GM12878 (cell line): ENCODE data around the gene MAD2L1.

Experiments
- EGR1 ChIP-seq, 2 experiments: IDR thresholded peaks; 1 replicate in 1 of 2; 2 replicates in 1 of 2; pipeline ENCODE4 v1.6.1; 2011 to 2012; ENCODE audit warnings: low read depth in 2 of 2, low read length in 2 of 2, borderline replicate concordance in 1 of 2, mild to moderate bottlenecking in 1 of 2, moderate library complexity in 1 of 2
- ESRRA ChIP-seq: IDR thresholded peaks from 2 replicates; pipeline ENCODE4 v1.6.1; 2012; ENCODE audit warnings: mild to moderate bottlenecking, low read length, improper control_type of control experiment
- KDM1A ChIP-seq: fragments of 200-600 bp; sonication (generic); IDR thresholded peaks from 2 replicates; pipeline ENCODE4 v1.6.1; 2016; ENCODE audit warnings: borderline replicate concordance
- NR2F1 ChIP-seq: fragments of 450-650 bp; conservative IDR thresholded peaks from 2 replicates; pipeline ENCODE4 v1.6.1; 2017; ENCODE audit warnings: mild to moderate bottlenecking
- RAD21 ChIP-seq: IDR thresholded peaks from 2 replicates; pipeline ENCODE4 v1.6.1; 2011; ENCODE audit warnings: mild to moderate bottlenecking, low read depth, low read length, moderate library complexity; ENCODE audit not compliant: insufficient read depth
- SP1 ChIP-seq: IDR thresholded peaks from one replicate; pipeline ENCODE4 v1.6.1; 2011; ENCODE audit warnings: low read depth, low read length
- TF ChIP-seq, protein P1 (sequence below): fragments of 450-650 bp; IDR thresholded peaks from 2 replicates; pipeline ENCODE4 v1.6.1; 2016; ENCODE audit warnings: mild to moderate bottlenecking

DNA sequence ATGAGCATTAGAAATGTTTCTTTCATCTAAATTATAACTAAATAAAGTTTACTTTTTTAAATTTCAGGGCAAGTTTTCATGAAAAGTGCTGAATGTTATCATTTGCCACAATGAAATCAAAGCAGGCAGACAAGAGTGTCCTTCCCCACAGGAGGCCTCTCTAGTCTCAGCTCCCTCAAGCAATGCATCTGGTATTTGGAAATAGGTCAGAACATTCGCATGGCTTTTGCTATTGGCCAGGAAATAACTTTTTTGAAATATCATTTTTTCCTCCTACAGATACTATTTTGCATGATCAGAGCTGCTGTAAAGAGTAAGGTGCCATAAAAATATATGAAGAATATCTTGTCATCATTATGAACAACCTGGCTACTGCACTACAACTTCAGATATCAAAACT lies 41.1 kb downstream of the MAD2L1 start:
- no peak for TF ChIP-seq NR2F1
- no peak for TF ChIP-seq EGR1 (IDR thresholded peaks at IDR 0.05; ENCODE audit: borderline replicate concordance in 1 of 2, low read depth in 2 of 2, low read length in 2 of 2)
- TF ChIP-seq ESRRA, result no peak
- TF ChIP-seq KDM1A, result no peak
- TF ChIP-seq SP1, result no peak
- TF ChIP-seq, protein P1, sequence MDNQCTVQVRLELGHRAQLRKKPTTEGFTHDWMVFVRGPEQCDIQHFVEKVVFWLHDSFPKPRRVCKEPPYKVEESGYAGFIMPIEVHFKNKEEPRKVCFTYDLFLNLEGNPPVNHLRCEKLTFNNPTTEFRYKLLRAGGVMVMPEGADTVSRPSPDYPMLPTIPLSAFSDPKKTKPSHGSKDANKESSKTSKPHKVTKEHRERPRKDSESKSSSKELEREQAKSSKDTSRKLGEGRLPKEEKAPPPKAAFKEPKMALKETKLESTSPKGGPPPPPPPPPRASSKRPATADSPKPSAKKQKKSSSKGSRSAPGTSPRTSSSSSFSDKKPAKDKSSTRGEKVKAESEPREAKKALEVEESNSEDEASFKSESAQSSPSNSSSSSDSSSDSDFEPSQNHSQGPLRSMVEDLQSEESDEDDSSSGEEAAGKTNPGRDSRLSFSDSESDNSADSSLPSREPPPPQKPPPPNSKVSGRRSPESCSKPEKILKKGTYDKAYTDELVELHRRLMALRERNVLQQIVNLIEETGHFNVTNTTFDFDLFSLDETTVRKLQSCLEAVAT, result no peak
- TF ChIP-seq RAD21, result no peak
